Cardiac fibroblast (primary cell): ENCODE results near the gene BRICD5.

Experiments
- DNase-seq, 2 donors: peaks; one replicate each; pipeline versions ENCODE4 v3.0.0 to v3.0.0-alpha.2; 2010; ENCODE audit warnings: low read depth in 2 of 2
- H3K4me3 ChIP-seq, 2 donors: replicated peaks in 1 of 2; 1 replicate in 1 of 2; 2 replicates in 1 of 2; pipeline ENCODE4 v1.5.1; 2011; ENCODE audit warnings: low read depth in 2 of 2, low read length in 2 of 2, mild to moderate bottlenecking in 2 of 2, moderate library complexity in 1 of 2
- CTCF ChIP-seq: IDR thresholded peaks from one replicate; pipeline ENCODE4 v1.5.1; 2011; ENCODE audit warnings: low read depth, mild to moderate bottlenecking, low read length, inconsistent platforms

BRICD5 gene

DNA sequence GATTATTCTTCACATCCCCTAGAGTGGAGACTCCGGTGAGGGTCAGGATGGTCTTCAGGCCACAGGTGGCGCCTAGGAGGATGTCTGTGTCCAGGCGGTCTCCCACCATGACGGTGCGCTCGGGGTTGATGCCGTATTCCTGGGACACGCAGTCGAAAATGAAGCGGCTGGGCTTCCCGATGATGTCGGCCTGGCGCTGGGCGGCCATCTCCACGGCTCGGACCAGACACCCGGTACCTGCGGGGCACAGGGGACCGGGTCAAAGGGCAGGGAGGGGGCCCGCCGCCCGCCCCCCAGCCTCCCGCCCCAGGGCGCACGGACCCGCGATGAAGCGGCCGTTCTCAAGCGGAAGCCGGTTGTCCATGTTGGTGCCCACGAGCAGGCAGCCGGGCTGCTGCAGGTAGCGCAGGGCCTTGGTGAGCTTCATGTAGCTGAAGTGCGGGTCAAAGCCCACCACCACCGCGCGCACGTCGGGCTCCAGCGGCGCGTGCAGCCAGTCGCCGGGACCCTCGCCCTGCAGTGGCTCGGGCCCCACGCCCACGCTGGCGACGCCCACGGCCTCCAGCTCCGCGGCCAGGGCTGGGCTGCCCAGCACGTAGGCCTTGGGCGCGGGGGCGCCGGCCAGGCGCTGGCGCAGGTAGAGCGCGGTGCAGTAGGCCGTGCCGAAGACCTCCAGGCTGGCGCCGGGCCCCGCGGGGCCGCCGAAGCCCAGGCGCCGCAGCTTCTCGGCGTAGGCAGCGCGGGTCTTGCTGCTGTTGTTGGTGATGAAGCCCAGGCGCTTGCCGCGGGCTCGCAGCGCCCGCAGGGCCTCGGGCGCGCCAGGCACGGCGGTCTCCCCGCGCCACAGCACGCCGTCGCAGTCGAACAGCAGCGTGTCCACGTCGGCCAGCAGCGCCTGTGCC lies 3.4 kb upstream of the BRICD5 start:
- peak overlapping the region; percentile 52 to 76 for H3K4me3 ChIP-seq
- TF ChIP-seq CTCF = no peak
- no peak for DNase-seq

DNA sequence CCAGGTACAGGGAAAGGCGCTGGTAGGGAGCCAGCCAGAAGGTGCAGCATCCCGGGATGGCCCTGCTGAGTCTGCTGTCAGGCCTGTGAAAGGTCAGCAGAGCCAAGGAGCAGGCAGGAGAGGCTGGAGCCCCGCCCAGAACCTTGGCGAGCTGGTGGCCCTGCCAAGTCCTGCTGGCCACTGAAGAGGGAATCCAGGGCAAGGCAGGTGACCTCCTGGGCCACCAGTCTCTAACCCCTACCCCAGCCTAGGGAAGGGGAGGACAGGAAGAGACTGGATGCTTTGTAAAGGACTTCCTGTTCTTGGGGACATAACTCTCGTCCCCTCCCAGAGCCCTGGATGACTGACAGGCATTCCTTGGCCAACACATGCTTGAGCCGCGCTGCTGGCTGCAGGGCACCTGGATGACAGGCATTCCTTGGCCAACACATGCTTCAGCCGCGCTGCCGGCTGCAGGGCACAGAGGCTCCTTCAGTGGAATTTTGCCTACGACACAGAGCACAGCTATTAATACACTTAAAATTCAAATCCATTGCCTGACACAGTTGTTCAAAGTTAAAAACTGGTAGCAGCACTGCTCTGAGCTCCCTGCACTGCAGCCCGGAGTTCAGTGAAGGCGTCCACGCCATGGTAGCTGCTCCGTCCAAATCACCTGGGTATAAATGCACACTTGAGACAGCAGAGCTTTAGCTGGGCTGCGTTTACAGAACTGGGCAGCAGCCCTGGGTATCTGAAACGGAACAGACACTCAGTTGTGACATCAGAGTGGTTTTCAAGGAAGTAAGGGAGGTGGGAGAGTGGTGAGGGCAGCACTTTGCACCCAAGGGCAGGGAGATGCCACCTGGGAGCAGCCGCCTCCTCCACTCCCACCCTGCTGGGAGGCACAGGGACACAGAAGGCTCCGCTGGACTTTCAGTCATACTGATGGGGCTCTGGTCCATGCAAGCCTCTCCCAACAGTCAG lies 2.0 kb upstream of the BRICD5 start:
- H3K4me3 ChIP-seq = peak overlapping the region; percentile 52 to 76

GRCh38 chr16:2211923-2212347 lies 1.3 kb upstream of the BRICD5 start:
- no peak for DNase-seq
- no peak for TF ChIP-seq CTCF

More for the DNA sequence above, 2.0 kb upstream of the BRICD5 start:
- TF ChIP-seq CTCF = no peak
- no peak for DNase-seq

GRCh38 chr16:2210009-2210332 lies 692 bp downstream of the BRICD5 start:
- no peak overlapping the region for H3K4me3 ChIP-seq

More at GRCh38 chr16:2211923-2212347, 1.3 kb upstream of the BRICD5 start:
- H3K4me3 ChIP-seq = no peak overlapping the region

DNA sequence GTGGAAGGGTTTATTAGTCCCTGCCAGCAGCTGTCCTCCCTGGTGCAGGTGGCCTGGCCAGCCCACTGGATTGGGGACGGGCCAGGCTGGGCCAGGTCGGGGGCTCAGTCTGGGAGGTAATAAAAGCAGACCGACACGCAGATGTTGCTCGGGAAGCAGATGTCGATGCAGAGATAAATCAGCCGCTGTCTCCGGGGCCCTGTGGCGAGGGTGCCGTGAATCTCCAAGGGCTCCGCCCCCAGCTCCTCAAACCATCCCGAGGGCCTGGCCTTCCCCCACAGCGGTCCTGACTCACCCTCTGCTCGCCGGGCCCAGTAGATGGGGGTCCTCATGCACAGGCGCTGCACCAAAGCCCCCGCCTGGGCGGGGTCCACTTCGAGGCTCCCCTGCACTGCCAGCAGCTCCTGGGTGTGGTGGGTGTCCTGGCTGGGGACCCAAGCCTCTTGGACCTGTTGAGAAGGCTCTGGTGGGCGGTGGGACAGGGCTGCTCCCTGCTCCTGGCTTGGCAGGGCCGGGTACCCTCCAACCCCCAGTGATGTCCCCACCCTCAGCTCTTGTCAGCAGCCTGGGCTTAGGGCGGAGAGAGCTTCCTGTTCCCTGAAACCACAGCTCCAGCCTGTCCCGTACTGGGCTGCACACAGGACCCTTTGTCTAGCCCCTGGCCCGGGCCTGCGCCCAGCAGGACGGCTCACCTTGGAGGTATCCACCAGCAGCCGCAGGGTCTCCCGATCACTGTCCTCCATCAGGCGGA lies 1.2 kb downstream of the BRICD5 start:
- no peak for TF ChIP-seq CTCF
- no peak for DNase-seq
- H3K4me3 ChIP-seq = no peak overlapping the region

More at GRCh38 chr16:2210009-2210332, 692 bp downstream of the BRICD5 start:
- TF ChIP-seq CTCF = no peak
- no peak for DNase-seq

GRCh38 chr16:2208772-2209171 lies 1.9 kb downstream of the BRICD5 start:
- no peak overlapping the region for H3K4me3 ChIP-seq
- no peak for TF ChIP-seq CTCF
- no peak for DNase-seq
